GM12892 (cell line): Measurements from ENCODE around the gene POLD3.

Experiments
- DNase-seq: peaks from one replicate; pipeline ENCODE4 v3.0.0; 2011; ENCODE audit not compliant: insufficient read length
- FAIRE-seq: peaks from 2 replicates; lab custom pipeline; 2011; peaks lifted over from hg19 to GRCh38; lab: Jason Lieb, UNC
- POLR2A ChIP-seq: IDR thresholded peaks from 2 replicates; pipeline ENCODE4 v1.6.1; 2011; ENCODE audit warnings: low read depth, low read length, control low read depth
- POLR2AphosphoS5 ChIP-seq: IDR thresholded peaks from 2 replicates; pipeline ENCODE4 v1.6.1; 2011; ENCODE audit warnings: low read depth, low read length, control low read depth
- TAF1 ChIP-seq: IDR thresholded peaks from 2 replicates; pipeline ENCODE4 v1.6.1; 2011; ENCODE audit warnings: low read depth, mild to moderate bottlenecking, control low read depth, low read length, borderline replicate concordance

POLD3 gene

DNA sequence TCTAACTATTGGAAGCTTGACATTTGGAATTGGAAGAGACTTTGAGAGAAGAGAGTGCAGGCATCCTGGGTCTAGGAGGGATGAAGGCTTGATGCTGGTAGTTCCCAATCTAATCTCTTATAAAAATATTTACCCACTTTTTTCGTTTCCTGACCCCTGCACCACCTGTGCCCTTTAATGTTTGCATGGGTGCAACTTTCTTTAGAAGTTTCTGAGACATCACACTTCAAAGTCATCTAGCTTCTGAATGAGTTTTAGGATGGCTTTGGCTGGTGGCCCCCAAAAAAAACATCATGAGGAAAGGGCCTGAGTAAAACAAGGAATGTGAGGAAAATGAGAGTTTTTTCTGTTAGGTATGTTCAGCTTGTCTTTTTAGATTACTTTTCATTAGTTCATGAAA lies 1.1 kb downstream of the POLD3 start:
- TF ChIP-seq TAF1 (no peak), POLR2A (no peak), POLR2AphosphoS5 (no peak)
- DNase-seq, result no peak
- FAIRE-seq, result no peak

DNA sequence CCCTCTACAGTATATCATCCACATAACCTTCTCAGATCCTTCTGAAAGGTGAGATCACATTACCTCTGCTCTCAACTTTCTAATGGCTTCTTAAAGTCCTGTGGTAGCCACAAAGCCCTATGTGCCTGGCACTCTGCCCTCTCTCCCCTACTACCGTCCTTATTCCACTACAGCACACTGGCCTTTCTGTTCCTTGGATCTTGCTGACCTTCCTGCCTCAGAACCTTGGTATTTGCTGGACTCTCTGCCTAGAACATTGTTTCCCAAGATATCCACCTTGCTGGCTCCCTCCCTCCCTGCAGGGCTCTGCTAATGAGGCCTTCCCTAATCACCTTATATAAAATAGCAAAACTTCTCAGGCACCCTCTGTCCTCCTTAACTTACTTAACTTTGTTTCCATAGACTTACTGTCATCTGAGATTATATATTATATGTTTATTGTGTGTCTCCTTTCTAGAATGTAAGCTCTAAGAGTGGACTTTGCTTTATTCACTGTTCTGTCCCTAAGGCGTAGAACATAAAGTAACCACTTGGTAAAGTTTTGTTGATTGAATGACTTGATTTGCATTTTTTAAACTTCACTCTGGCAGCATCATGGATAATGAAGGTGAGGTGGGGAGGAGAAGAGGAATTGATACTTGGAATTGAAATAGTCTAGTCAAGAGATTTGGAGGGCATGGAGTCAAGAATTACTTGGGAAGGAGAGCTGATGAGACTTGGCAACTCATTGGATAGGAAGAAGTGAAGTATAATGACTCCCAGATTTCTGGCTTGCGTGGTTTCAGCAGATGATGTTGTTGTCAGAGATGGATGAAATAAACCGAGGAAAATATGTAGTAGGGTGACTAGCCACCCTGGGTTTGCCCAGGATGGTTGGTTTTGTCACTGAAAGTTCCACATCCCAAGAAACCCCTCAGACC lies 10.5 kb downstream of the POLD3 start:
- TF ChIP-seq POLR2A (no peak), TAF1 (no peak), POLR2AphosphoS5 (no peak)
- no peak for DNase-seq
- no peak for FAIRE-seq

DNA sequence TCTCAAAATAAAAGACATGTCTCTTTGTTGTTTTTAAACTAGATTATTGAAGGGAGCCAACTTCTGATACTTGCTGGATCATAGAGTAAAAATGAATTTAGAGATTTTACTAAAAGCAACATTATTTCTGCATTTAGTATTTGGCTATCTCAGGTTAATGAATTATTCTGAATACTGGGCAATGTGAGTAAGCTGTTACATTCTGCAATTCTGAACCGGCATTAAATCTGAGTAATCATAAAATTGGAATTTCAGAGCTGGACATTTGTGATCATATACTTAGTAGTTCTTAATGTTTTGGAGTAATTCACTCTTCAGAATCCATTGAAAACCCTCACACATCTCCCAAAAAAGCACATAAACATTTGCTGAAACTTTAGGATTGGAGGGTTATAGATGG lies 11.5 kb downstream of the POLD3 start:
- no peak for TF ChIP-seq POLR2A
- no peak for TF ChIP-seq TAF1
- TF ChIP-seq POLR2AphosphoS5, result no peak
- DNase-seq, result no peak
- FAIRE-seq, result no peak

DNA sequence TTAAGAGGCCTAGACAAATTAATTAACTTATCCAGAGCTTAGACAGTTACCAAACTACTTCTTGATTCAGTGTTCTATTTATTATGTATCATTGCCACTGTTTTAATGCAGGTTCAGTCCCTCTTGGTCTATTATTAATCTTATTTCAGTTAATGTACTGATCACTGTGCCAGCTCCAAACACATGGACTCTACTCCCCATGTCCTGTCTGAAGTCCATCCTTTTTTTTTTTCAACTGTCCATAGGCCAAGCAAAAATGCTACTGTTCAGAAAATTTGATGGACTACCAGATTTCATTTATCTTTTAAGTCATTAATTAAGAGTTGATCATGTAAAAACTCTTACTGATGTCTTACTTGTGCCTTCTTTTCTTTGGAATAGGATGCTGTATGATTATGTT lies 11.9 kb downstream of the POLD3 start:
- DNase-seq (no peak), FAIRE-seq (no peak)
- TF ChIP-seq POLR2AphosphoS5 (no peak), TAF1 (no peak), POLR2A (no peak)

DNA sequence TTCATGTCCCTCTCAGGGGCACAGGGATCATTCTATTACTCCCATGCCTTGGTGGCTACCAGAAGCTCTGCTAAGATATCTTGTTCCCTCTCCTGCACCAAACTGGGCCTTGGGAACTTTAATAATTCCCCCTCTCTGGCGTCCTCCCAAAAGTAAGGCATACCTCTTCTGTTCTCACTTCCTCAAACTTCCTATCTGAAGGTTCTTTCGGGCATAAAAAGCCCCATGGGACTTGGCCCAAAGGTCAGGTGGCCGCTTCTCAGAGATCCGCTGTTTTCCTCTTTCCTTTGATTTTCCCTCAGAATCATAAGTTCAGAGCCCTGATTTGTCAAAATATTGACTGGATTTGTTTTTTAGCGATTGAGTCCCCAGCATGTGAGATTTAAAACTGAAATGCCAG lies 13.0 kb downstream of the POLD3 start:
- no peak for FAIRE-seq
- no peak for DNase-seq
- TF ChIP-seq POLR2AphosphoS5 (no peak), TAF1 (no peak), POLR2A (no peak)

- no peak for FAIRE-seq
- TF ChIP-seq POLR2A, result no peak
- no peak for TF ChIP-seq POLR2AphosphoS5
- no peak for TF ChIP-seq TAF1
- DNase-seq, result no peak
Measured at GRCh38 chr11:74608431-74608830, 16.0 kb downstream of the POLD3 start.

- DNase-seq (no peak), FAIRE-seq (no peak)
Measured at GRCh38 chr11:74611369-74611861, 19.0 kb downstream of the POLD3 start.

GRCh38 chr11:74612877-74613276 lies 20.5 kb downstream of the POLD3 start:
- FAIRE-seq, result no peak
- DNase-seq, result no peak
- TF ChIP-seq POLR2AphosphoS5 (no peak), TAF1 (no peak), POLR2A (no peak)

More at GRCh38 chr11:74611369-74611861, 19.0 kb downstream of the POLD3 start:
- no peak for TF ChIP-seq POLR2A

- FAIRE-seq (no peak), DNase-seq (no peak)
- TF ChIP-seq POLR2AphosphoS5, result no peak
- no peak for TF ChIP-seq TAF1
- TF ChIP-seq POLR2A, result no peak
Measured at GRCh38 chr11:74615311-74615710, 22.9 kb downstream of the POLD3 start.

DNA sequence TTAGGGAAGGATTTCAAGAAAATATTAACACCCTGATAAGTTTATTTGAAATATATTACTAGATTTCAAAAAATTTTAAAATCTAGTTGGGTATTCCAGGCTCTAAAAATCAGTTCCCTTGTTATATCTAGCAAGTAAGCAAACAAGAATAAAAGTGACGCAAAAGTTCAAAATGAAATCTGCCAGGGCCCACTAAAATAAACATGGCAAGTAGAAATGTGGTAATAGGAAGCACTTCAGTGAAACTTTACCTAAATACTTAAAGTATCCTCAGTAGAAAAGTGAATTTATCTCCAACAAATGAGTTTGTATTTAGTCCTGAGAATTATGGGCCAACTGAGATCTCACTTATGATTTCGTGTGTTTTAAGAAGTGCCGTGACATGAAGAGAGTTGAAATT lies 23.6 kb downstream of the POLD3 start:
- no peak for TF ChIP-seq POLR2AphosphoS5
- no peak for TF ChIP-seq TAF1
- no peak for TF ChIP-seq POLR2A
- no peak for FAIRE-seq
- no peak for DNase-seq

DNA sequence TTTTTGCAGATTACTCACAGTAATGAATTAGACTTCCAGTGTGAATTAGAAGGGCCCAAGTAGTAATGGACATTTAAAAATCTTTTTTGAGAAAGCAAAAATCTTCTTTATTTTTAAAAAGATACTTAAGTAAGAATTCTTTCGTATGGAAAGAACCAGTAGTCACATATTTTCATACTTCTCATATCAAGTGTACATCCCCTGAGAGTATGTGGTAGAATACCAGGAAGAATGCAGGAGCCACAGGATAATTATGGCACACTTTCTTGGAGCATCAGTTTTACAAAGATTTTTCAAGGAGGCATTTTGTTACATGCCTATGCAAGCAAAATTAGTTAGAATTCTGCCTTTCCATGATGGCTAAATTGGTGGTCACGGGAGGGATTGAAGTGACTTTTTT lies 28.1 kb downstream of the POLD3 start:
- TF ChIP-seq TAF1 (no peak), POLR2A (no peak), POLR2AphosphoS5 (no peak)
- FAIRE-seq, result no peak
- no peak for DNase-seq

GRCh38 chr11:74626130-74626529 lies 33.7 kb downstream of the POLD3 start:
- FAIRE-seq, result no peak
- DNase-seq, result no peak
- TF ChIP-seq TAF1 (no peak), POLR2AphosphoS5 (no peak), POLR2A (no peak)

DNA sequence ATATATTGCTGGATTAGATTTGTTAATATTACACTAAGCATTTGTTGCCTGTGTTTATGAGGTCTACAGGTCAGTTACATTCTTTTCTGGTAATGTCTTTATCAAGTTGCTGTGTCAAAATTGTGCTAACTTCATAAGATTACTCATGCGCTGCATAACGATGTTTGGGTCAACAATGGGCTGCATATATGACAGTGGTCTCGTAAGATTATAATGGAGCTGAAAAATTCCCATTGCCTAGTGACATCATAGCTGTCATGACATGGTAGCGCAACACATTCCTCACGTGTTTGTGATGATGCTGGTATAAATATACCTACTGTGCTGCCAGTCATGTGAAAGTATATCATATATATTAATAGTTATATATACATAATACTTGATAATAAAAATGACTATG lies 34.2 kb downstream of the POLD3 start:
- no peak for DNase-seq
- no peak for FAIRE-seq
- TF ChIP-seq POLR2AphosphoS5, result no peak
- no peak for TF ChIP-seq POLR2A
